Ascending aorta (tissue), 2 donors: Measurements from ENCODE around the gene ATRNL1. TPM values are rescaled to one million over a fixed set of nuclear protein-coding genes. Genes with fewer than 3 reads are reported as not detected.

Experiments used
- DNase-seq, 2 donors: peaks; one replicate each; pipeline ENCODE4 v3.0.0-alpha.2; 2019; ENCODE audit warnings: low spot score in 2 of 2
- H3K27ac ChIP-seq, 2 donors: fragments of 200-600 bp; sonication (generic); one replicate each; pipeline ENCODE4 v1.5.1; 2016 to 2017; ENCODE audit warnings: mild to moderate bottlenecking in 1 of 2
- H3K27me3 ChIP-seq: fragments of 200-600 bp; sonication (generic); one replicate; pipeline ENCODE4 v1.5.1; 2017
- H3K36me3 ChIP-seq, 2 donors: fragments of 200-600 bp; sonication (generic); one replicate each; pipeline ENCODE4 v1.5.1; 2016
- H3K4me1 ChIP-seq, 2 donors: fragments of 200-600 bp; sonication (generic); one replicate each; pipeline ENCODE4 v1.5.1; 2016 to 2017; ENCODE audit warnings: mild to moderate bottlenecking in 1 of 2
- H3K4me3 ChIP-seq, 2 donors: fragments of 200-600 bp; sonication (generic); one replicate each; pipeline ENCODE4 v1.5.1; 2016 to 2017; ENCODE audit warnings: mild to moderate bottlenecking in 1 of 2
- H3K9me3 ChIP-seq, 2 donors: fragments of 200-600 bp; sonication (generic); one replicate each; pipeline ENCODE4 v1.5.1; 2016
- intact Hi-C: fragments of 100-400 bp; cut with DNase I; formaldehyde crosslinking; loops from one replicate; pipeline ENCODE4 v1.15.1; 2023
- total RNA-seq: library from RNA; depleted of rRNA; stranded (reverse); fragments of >200 nt; gene quantifications from one replicate; pipeline ENCODE4 v1.1.0, GENCODE V29; 2016
- TF ChIP-seq, protein P1 (sequence below), 3 experiments: fragments of 200-600 bp in 2 of 3; fragments of 450-650 bp in 1 of 3; sonication (generic) in 2 of 3; IDR thresholded peaks; one replicate each; pipeline ENCODE4 v1.5.1; 2016 to 2019; ENCODE audit warnings: antibody characterized with exemption in 3 of 3, mild to moderate bottlenecking in 1 of 3, moderate library complexity in 1 of 3

ATRNL1 gene
- total RNA-seq, 1 donor from 2014 or later, result 15.4 TPM

DNA sequence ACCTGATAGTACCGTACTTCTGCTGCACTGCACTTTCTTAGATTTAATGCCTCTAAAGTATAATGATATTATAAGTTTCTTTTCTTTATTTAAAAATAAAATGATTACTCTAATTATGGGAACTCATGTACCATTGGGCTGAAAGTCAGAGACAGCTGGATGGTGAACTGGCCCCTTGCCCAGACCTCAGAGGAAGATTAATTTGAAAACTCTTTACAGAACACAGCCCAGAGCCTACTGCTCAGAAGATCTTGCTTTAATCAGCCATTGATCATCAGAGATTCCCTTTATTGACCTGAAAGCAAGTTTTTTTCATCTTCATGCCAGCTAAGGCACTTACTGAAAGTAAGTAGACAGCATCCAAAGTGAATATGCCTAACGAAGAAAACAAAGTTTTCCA, 838.1 kb downstream of the ATRNL1 start:
- H3K36me3 ChIP-seq, result no peaks in the 10 kb centered on the region
- no peaks in the 10 kb centered on the region for H3K4me1 ChIP-seq
- no peaks in the 10 kb centered on the region for H3K9me3 ChIP-seq
- no peak overlapping the region for H3K27ac ChIP-seq
- TF ChIP-seq, protein P1, sequence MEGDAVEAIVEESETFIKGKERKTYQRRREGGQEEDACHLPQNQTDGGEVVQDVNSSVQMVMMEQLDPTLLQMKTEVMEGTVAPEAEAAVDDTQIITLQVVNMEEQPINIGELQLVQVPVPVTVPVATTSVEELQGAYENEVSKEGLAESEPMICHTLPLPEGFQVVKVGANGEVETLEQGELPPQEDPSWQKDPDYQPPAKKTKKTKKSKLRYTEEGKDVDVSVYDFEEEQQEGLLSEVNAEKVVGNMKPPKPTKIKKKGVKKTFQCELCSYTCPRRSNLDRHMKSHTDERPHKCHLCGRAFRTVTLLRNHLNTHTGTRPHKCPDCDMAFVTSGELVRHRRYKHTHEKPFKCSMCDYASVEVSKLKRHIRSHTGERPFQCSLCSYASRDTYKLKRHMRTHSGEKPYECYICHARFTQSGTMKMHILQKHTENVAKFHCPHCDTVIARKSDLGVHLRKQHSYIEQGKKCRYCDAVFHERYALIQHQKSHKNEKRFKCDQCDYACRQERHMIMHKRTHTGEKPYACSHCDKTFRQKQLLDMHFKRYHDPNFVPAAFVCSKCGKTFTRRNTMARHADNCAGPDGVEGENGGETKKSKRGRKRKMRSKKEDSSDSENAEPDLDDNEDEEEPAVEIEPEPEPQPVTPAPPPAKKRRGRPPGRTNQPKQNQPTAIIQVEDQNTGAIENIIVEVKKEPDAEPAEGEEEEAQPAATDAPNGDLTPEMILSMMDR (IDR thresholded peaks at IDR 0.05), result no peak
- intact Hi-C loops, result loop anchor here (10.0 kb wide), 1 partner anchor 227 kb away; no protein-coding TSS in a partner anchor
- no peak for DNase-seq
- H3K27me3 ChIP-seq, result no peaks in the 10 kb centered on the region
- no peak overlapping the region for H3K4me3 ChIP-seq

DNA sequence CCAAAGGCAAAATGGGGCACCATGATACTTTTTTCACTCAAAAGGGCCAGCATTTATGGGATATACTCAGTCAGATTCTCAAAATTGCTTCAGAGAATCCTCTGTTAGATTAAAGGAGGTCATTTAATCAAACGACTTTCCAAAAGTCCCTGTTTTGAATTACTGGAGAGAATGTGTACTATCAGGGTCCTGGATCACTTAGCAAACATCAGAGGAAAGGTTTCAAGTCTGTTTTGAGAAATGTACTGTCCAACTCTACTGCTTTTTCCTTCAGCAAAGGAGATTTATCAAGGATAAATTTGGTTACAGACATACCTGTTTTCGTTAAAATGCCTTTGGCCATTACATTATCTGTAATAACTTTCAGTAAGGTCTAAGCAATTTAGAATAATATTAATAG, 838.9 kb downstream of the ATRNL1 start:
- intact Hi-C loops, result loop anchor here (10.0 kb wide), 1 partner anchor 227 kb away; no protein-coding TSS in a partner anchor
- TF ChIP-seq, protein P1 (IDR thresholded peaks at IDR 0.05), result no peak

DNA sequence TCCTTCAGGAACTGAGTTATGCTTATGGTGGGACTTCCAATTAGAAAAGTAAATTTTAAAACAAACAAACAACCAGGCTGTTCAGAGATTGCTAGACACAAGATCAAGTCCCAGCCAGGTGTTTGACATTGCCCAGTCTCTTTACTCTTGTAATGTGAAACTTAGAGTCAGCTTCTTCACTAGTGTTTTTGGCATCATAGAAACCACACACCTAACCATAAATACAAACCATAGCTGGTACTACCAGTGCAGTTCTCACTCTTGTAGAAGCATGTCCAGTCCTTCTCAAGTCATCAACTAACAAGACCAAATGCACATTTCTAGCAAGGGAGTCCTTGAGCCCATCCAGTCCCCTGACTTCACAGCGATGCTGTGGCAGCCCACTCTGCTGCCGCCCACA, 839.9 kb downstream of the ATRNL1 start:
- Histone ChIP-seq H3K27me3 (no peaks in the 10 kb centered on the region), H3K4me1 (no peaks in the 10 kb centered on the region), H3K9me3 (no peaks in the 10 kb centered on the region), H3K4me3 (no peak overlapping the region), H3K27ac (no peak overlapping the region), H3K36me3 (no peaks in the 10 kb centered on the region)
- TF ChIP-seq, protein P1 (IDR thresholded peaks at IDR 0.05), result no peak
- DNase-seq, result no peak
- intact Hi-C loops, result loop anchor here (10.0 kb wide), 1 partner anchor 228 kb away; no protein-coding TSS in a partner anchor

More for the DNA sequence above, 838.9 kb downstream of the ATRNL1 start:
- H3K27ac ChIP-seq, result no peak overlapping the region
- no peaks in the 10 kb centered on the region for H3K4me1 ChIP-seq
- H3K36me3 ChIP-seq, result no peaks in the 10 kb centered on the region
- no peak for DNase-seq
- H3K4me3 ChIP-seq, result no peak overlapping the region
- H3K27me3 ChIP-seq, result no peaks in the 10 kb centered on the region
- H3K9me3 ChIP-seq, result no peaks in the 10 kb centered on the region

DNA sequence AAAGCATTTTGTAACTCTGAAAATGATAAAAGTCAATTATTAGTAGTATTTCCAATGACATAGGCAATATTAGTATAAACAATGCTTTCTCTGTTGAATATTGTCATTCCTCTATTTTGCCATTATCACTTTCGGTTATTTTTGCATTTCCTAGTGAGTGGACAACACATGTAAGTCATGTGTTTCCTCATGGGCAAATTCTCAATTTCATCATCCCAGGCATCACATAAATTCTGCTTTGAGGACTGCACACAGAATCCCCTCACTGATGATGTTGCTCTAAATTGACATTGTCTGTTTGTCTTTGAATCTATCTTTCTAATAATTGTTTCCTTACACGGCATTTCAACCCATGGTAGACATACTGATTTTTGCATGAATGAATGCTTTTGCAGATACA, 842.6 kb downstream of the ATRNL1 start:
- intact Hi-C loops, result loop anchor here (10.0 kb wide), 1 partner anchor 231 kb away; no protein-coding TSS in a partner anchor
- H3K27me3 ChIP-seq, result no peaks in the 10 kb centered on the region
- H3K27ac ChIP-seq, result no peak overlapping the region
- DNase-seq, result no peak
- H3K4me3 ChIP-seq, result no peak overlapping the region
- H3K4me1 ChIP-seq, result no peaks in the 10 kb centered on the region
- TF ChIP-seq, protein P1 (IDR thresholded peaks at IDR 0.05), result no peak
- no peaks in the 10 kb centered on the region for H3K9me3 ChIP-seq
- H3K36me3 ChIP-seq, result no peaks in the 10 kb centered on the region

DNA sequence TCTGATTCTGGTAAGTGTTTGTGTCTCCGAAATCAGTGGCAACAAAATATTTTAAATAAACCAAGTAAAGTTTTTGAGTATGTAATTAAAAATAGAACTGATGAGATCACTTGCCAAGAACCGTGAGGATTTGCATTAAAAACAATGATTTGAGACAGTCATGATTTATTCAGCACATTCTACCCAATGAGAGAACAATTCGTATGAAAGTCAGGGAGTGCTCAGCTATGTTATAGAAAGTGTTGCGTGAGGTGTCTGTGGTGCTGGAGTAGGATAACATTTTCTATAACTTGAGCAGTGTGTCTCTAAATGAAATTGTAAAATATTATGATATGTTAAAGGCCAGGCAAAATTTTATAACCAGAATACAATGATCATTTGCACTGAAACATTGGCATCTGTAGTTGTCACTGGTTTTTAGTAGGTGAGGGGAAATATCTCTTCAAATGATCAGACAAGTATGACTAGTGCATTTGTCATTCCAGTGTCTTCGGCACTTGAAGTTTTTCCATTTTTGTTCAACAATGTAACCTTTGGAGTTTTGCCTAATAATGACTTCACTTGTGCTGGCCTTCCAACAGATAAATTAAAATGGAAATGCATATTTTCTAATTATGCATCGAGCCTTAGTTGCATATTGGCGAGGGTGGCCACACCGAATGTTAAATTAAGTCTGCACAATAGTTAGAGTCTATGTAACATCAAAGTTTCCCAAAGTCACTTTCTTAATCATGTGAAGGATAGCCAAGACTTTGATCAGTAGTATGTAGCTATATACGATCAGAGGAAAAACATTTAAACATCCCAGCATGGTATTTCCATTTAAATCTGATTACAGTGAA, 844.0 kb downstream of the ATRNL1 start:
- intact Hi-C loops, result loop anchor here (10.0 kb wide), 1 partner anchor 232 kb away; no protein-coding TSS in a partner anchor
- DNase-seq, result no peak
- Histone ChIP-seq H3K4me1 (peaks cover 0 to 2% of the 10 kb centered on the region in 2 donors), H3K27me3 (no peaks in the 10 kb centered on the region), H3K9me3 (no peaks in the 10 kb centered on the region), H3K4me3 (no peak overlapping the region), H3K27ac (no peak overlapping the region), H3K36me3 (no peaks in the 10 kb centered on the region)
- TF ChIP-seq, protein P1 (IDR thresholded peaks at IDR 0.05), result no peak
